ENCODE results near the gene DNLZ.
A peak's percentile ranks its signal among the peaks of the same experiment; 100 is the strongest.

DNLZ gene

GRCh38 chr9:136341769-136342168, 21.8 kb downstream of the DNLZ start:
- DNase-seq, result no peak

- no peak for DNase-seq
These were observed 22.4 kb downstream of the DNLZ start for GRCh38 chr9:136341042-136341655.

- no peak for DNase-seq
These were observed 23.0 kb downstream of the DNLZ start for GRCh38 chr9:136340356-136341041.

- DNase-seq, result no peak
These were observed 23.6 kb downstream of the DNLZ start for GRCh38 chr9:136339958-136340310.

- DNase-seq, result peak; percentile 36
These were observed 24.2 kb downstream of the DNLZ start for GRCh38 chr9:136339173-136339957.

- no peak for DNase-seq
These were observed 25.0 kb downstream of the DNLZ start for GRCh38 chr9:136338511-136338910.

GRCh38 chr9:136337416-136338395, 25.8 kb downstream of the DNLZ start:
- DNase-seq, result no peak

GRCh38 chr9:136336881-136337280, 26.7 kb downstream of the DNLZ start:
- DNase-seq, result no peak

- peak; percentile 67 for DNase-seq
These were observed 27.2 kb downstream of the DNLZ start for GRCh38 chr9:136336156-136336870.

GRCh38 chr9:136335296-136336155, 28.0 kb downstream of the DNLZ start:
- DNase-seq, result no peak

GRCh38 chr9:136334541-136334940, 29.0 kb downstream of the DNLZ start:
- DNase-seq, result no peak

- DNase-seq, result no peak
These were observed 30.1 kb downstream of the DNLZ start for GRCh38 chr9:136333486-136333885.

GRCh38 chr9:136333045-136333444, 30.5 kb downstream of the DNLZ start:
- no peak for DNase-seq

- DNase-seq, result no peak
These were observed 31.0 kb downstream of the DNLZ start for GRCh38 chr9:136332482-136332983.

- DNase-seq, result no peak
These were observed 31.7 kb downstream of the DNLZ start for GRCh38 chr9:136331556-136332481.

- no peak for DNase-seq
These were observed 32.5 kb downstream of the DNLZ start for GRCh38 chr9:136331030-136331429.

GRCh38 chr9:136330406-136330990, 33.0 kb downstream of the DNLZ start:
- DNase-seq, result no peak

- DNase-seq, result no peak
These were observed 33.7 kb downstream of the DNLZ start for GRCh38 chr9:136329636-136330405.

- DNase-seq, result no peak
These were observed 34.3 kb downstream of the DNLZ start for GRCh38 chr9:136329211-136329627.
